Ishikawa (cell line): ENCODE results near the gene AMN1.
A peak's percentile ranks its signal among the peaks of the same experiment; 100 is the strongest.

Source experiments
- CEBPB ChIP-seq: IDR thresholded peaks from 2 replicates; pipeline ENCODE4 v1.6.1; 2012
- CREB1 ChIP-seq: IDR thresholded peaks from 2 replicates; pipeline ENCODE4 v1.6.1; 2012; ENCODE audit warnings: low read depth
- EGR1 ChIP-seq: IDR thresholded peaks from 2 replicates; pipeline ENCODE4 v1.6.1; 2012
- EP300 ChIP-seq: IDR thresholded peaks from 2 replicates; pipeline ENCODE4 v1.6.1; 2012; ENCODE audit warnings: borderline replicate concordance
- FOXM1 ChIP-seq: IDR thresholded peaks from 2 replicates; pipeline ENCODE4 v1.6.1; 2012; ENCODE audit warnings: low read depth, borderline replicate concordance
- NFIC ChIP-seq: IDR thresholded peaks from 2 replicates; pipeline ENCODE4 v1.6.1; 2012
- RAD21 ChIP-seq: IDR thresholded peaks from 2 replicates; pipeline ENCODE4 v1.6.1; 2012; ENCODE audit warnings: low read depth
- TAF1 ChIP-seq: IDR thresholded peaks from 2 replicates; pipeline ENCODE4 v1.6.1; 2012; ENCODE audit warnings: low read depth, mild to moderate bottlenecking
- TCF12 ChIP-seq: IDR thresholded peaks from 2 replicates; pipeline ENCODE4 v1.6.1; 2012; ENCODE audit warnings: low read depth
- TEAD4 ChIP-seq: IDR thresholded peaks from 2 replicates; pipeline ENCODE4 v1.6.1; 2012
- YY1 ChIP-seq: IDR thresholded peaks from 2 replicates; pipeline ENCODE4 v1.6.1; 2012; ENCODE audit warnings: low read depth
- ZBTB7A ChIP-seq: IDR thresholded peaks from 2 replicates; pipeline ENCODE4 v1.6.1; 2012; ENCODE audit warnings: low read depth
- TF ChIP-seq, protein P1 (sequence below): IDR thresholded peaks from 2 replicates; pipeline ENCODE4 v1.6.1; 2012
- TF ChIP-seq, protein P2 (sequence below): IDR thresholded peaks from 2 replicates; pipeline ENCODE4 v1.6.1; 2012
- TF ChIP-seq, protein P3 (sequence below): IDR thresholded peaks from 2 replicates; pipeline ENCODE4 v1.6.1; 2012; ENCODE audit warnings: low read depth, mild to moderate bottlenecking

AMN1 gene

DNA sequence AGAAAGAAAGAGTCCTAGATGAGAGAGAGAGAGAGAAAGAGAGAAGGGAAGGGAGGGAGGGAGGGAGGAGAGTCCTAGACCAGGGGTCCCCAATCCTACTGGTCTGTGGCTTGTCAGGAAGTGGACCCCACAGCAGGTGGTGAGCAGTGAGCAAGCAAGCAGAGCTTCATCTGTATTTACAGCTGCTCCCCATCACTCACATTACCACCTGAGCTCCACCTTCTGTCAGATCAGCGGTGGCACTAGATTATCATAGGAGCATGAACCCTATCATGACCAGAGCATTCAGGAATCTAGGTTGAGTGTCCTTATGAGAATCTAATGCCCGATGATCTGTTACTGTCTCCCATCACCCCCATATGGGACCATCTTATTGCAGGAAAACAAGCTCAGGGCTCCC lies 39.2 kb upstream of the AMN1 start:
- TF ChIP-seq RAD21 (no peak), EP300 (no peak), TAF1 (no peak), TEAD4 (no peak), CREB1 (no peak), NFIC (no peak), YY1 (no peak), EGR1 (no peak), CEBPB (no peak), ZBTB7A (no peak), TCF12 (no peak), FOXM1 (no peak)
- TF ChIP-seq, protein P1, sequence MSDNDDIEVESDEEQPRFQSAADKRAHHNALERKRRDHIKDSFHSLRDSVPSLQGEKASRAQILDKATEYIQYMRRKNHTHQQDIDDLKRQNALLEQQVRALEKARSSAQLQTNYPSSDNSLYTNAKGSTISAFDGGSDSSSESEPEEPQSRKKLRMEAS = no peak
- TF ChIP-seq, protein P2, sequence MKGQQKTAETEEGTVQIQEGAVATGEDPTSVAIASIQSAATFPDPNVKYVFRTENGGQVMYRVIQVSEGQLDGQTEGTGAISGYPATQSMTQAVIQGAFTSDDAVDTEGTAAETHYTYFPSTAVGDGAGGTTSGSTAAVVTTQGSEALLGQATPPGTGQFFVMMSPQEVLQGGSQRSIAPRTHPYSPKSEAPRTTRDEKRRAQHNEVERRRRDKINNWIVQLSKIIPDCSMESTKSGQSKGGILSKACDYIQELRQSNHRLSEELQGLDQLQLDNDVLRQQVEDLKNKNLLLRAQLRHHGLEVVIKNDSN = no peak

DNA sequence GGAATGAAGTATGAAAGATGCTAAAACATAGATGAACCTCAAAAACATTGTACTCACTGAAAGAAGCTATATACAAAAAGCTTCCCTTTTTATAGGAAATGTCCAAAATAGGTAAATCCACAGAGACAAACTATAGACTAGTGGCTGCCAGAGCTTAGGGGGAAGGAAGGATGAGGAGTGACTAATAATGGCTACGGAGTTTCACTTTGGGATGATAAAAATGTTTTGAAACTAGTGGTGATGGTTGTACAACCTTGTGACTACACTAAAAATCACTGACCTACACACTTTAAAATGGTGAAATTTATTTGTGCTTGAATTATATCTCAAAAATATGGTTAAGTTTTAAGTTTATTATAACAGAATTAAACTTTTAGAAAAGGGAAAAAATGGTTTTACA lies 37.1 kb upstream of the AMN1 start:
- no peak for TF ChIP-seq TAF1
- TF ChIP-seq ZBTB7A = no peak
- no peak for TF ChIP-seq FOXM1
- TF ChIP-seq NFIC = no peak
- TF ChIP-seq CREB1 = no peak
- TF ChIP-seq, protein P2 = no peak
- TF ChIP-seq, protein P3, sequence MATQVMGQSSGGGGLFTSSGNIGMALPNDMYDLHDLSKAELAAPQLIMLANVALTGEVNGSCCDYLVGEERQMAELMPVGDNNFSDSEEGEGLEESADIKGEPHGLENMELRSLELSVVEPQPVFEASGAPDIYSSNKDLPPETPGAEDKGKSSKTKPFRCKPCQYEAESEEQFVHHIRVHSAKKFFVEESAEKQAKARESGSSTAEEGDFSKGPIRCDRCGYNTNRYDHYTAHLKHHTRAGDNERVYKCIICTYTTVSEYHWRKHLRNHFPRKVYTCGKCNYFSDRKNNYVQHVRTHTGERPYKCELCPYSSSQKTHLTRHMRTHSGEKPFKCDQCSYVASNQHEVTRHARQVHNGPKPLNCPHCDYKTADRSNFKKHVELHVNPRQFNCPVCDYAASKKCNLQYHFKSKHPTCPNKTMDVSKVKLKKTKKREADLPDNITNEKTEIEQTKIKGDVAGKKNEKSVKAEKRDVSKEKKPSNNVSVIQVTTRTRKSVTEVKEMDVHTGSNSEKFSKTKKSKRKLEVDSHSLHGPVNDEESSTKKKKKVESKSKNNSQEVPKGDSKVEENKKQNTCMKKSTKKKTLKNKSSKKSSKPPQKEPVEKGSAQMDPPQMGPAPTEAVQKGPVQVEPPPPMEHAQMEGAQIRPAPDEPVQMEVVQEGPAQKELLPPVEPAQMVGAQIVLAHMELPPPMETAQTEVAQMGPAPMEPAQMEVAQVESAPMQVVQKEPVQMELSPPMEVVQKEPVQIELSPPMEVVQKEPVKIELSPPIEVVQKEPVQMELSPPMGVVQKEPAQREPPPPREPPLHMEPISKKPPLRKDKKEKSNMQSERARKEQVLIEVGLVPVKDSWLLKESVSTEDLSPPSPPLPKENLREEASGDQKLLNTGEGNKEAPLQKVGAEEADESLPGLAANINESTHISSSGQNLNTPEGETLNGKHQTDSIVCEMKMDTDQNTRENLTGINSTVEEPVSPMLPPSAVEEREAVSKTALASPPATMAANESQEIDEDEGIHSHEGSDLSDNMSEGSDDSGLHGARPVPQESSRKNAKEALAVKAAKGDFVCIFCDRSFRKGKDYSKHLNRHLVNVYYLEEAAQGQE = no peak
- no peak for TF ChIP-seq RAD21
- TF ChIP-seq EP300 = no peak
- TF ChIP-seq TCF12 = no peak
- no peak for TF ChIP-seq CEBPB
- no peak for TF ChIP-seq TEAD4
- TF ChIP-seq, protein P1 = no peak
- TF ChIP-seq YY1 = no peak
- no peak for TF ChIP-seq EGR1

DNA sequence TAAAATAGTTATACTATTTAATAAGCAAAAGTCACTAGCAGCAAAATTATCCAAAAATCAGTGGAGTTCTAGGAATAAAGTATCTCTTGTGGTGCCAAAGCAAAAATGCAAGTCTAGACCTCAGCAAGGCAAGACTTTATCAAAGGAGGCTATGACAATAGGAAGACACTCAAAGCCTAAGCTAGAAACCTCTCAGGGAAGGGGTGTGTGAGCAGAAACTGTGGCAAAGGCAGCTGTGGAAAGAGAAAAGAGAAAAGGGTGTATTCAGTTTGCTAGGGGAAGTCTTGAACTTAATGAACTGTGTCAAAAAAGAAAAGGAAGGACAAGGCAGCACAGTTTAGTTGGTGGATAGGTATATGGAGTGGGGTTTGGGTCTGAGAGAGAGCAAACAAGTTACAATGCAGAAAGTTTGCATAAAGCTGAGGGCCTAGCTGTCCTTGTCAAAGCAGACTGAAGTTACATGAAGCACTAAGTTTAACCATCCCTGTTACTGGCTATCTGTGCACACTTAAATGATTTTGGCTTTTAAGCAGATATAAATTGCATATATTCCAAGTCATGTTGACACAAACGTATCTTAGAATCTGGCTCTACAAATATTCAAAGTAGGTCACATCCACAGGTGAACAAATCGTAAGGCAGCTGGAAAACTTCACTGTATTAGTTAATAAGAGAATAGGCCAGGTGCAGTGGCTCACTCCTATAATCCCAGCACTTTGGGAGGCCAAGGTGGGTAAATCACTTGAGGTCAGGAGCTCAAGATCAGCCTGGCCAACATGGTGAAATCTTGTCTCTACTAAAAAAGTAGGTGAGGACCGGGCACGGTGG lies 31.0 kb upstream of the AMN1 start:
- TF ChIP-seq TCF12 (no peak), EGR1 (no peak)
- TF ChIP-seq, protein P1 = peak; percentile 27; the same call in 1 of the 2 replicates

DNA sequence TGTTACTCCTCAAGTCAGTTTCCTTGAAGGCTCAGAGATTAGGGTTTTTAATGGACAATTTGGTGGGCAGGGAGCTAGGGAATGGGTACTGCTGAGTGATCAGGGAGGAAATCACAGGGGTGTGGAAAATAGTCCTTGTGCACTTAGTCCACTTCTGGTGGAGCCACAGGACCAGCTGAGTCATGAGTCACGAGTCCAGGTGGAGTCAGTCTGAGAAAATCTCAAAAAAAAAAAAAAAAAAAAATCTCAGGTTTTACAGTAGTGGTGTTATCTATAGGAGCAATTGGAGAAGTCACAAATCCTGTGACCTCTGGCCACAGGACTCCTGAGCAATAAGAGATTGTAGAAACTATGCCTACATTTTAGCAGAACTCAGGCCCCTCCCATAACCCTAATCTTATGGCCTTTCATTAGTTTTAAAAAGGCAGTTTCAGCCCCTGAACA lies 28.2 kb upstream of the AMN1 start:
- TF ChIP-seq, protein P1 = peak; percentile 62; the same call in 1 of the 2 replicates
- TF ChIP-seq TEAD4 (peak; percentile 53; the same call in 1 of the 2 replicates), FOXM1 (peak; percentile 81), RAD21 (peak; percentile 30; the same call in 1 of the 2 replicates), NFIC (peak; percentile 59), EP300 (peak; percentile 88), TCF12 (peak; percentile 93), EGR1 (no peak), CREB1 (no peak)
- TF ChIP-seq, protein P2 = peak; percentile 78

DNA sequence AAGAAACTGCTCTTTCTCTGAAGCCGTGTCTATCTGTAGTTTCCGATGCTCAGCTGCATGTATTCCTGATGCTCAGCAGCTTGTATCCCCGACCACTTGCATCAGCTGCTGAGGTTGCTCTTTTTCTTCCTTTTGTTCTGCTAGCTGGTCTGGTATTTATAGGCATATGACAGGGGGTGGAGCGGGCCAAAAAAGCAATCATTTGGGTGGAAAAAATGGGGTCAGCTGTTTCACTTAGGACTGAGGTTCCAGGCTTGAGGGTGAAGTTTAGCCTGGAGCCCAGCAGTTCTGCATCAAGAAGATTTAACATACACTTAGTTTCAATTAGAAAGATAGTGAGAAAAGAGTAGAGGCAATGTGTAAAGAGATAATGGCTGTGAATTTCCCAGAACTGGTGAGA lies 23.6 kb upstream of the AMN1 start:
- TF ChIP-seq ZBTB7A = no peak
- TF ChIP-seq FOXM1 = no peak
- no peak for TF ChIP-seq CREB1
- TF ChIP-seq RAD21 = no peak
- TF ChIP-seq NFIC = no peak
- no peak for TF ChIP-seq CEBPB
- no peak for TF ChIP-seq YY1
- no peak for TF ChIP-seq TCF12
- TF ChIP-seq, protein P2 = no peak
- TF ChIP-seq TAF1 = no peak
- TF ChIP-seq EGR1 = no peak
- TF ChIP-seq TEAD4 = no peak

DNA sequence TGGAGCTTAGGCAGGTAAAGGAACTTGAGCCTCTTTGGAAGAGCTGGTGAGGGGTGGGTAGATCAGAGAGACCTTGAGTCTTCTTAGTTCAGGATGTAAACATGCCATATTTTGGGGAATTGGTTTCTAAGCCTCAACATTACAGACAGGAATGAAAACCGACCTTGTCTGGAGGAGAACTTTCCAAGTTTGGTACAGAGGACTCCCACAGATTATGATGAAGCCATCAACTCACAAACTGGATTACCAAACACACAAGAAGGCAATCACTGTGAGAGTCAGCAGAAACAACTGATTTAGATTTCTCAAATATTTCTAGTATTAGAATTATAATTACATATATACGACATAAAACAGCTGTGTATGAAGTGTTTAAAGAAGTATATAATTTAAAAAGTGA lies 22.3 kb upstream of the AMN1 start:
- TF ChIP-seq, protein P1 = no peak
- TF ChIP-seq, protein P3 = no peak
- TF ChIP-seq TEAD4 (no peak), YY1 (no peak), FOXM1 (no peak), CREB1 (no peak), ZBTB7A (no peak), NFIC (no peak), TCF12 (no peak), RAD21 (no peak), EGR1 (no peak), TAF1 (no peak), EP300 (no peak)
- TF ChIP-seq, protein P2 = no peak
